GM21786 (cell line): ENCODE data around the gene USP43.
"Not testable (repeated sequence)": the region's sequence is repeated elsewhere in the genome, so short reads cannot be mapped to it uniquely, and the experiment has no call there.

Source experiments
- ATAC-seq: cut with Tn5 transposase; IDR thresholded peaks from one replicate; pipeline ENCODE4 v1.9.1; 2021; ENCODE audit not compliant: unreplicated experiment

Gene USP43

GRCh38 chr17:9644910-9645751, at the start of gene USP43:
Gene USP43 (plus strand): TSS chr17:9645517. CDS start chr17:9645633, 116 bp downstream.
- no peak for ATAC-seq

GRCh38 chr17:9597638-9598037, 47.7 kb upstream of the USP43 start:
- not testable (repeated sequence) for ATAC-seq

- ATAC-seq: no peak
Measured at GRCh38 chr17:9598661-9599060, 46.7 kb upstream of the USP43 start.

GRCh38 chr17:9604583-9604982, 40.7 kb upstream of the USP43 start:
- not testable (repeated sequence) for ATAC-seq

DNA sequence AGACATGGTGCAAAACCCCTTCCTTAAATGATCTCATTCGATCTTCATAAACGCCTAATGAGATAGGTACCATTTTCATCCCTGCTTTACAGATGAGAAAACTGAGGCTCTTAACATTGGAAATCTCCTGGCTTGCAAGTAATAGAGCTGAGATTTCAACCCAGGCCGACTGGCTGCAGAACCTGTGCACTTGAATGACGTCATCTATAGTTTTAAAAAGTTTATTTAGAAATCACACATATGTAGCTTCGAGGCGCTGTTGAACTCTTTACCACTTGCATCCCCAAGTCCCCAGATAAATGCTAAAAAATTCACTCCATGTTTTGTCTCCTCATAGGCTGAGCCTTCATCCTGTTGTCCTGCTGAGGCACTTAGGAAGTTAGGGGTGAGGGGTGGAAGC, 38.9 kb upstream of the USP43 start:
- ATAC-seq: no peak

DNA sequence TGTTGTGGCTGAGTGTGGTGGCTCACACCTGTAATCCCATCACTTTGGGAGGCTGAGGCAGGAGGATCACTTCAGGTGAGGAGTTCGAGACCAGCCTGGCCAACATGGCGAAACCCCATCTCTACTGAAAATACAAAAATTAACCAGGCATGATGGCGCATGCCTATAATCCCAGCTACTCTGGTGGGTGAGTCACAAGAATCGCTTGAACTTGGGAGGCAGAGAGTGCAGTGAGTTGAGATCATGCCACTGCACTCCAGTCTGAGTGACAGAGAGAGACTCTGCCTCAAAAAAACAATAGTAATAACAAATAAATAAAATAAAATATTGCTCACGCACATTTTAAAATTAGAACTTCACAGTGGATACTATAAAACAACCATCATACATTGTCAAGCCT, 38.3 kb upstream of the USP43 start:
- not testable (repeated sequence) for ATAC-seq

DNA sequence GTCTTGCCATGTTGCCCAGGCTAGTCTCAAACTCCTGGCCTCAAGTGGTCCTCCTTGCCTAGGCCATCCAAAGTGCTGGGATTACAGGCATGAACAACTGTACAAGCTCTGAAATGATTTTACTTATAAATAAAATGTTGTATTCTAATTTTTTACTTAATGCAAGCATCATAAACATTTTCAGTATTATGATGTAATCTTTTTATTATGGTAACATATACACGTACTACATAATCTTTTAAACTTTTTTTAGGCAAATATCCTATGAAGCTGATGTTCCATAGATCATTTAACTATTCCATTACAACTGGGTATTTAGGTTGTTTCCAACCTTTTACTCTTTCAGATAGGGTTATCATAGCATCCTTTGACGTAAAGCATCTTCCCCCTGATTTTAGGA, 33.8 kb upstream of the USP43 start:
- ATAC-seq: no peak

DNA sequence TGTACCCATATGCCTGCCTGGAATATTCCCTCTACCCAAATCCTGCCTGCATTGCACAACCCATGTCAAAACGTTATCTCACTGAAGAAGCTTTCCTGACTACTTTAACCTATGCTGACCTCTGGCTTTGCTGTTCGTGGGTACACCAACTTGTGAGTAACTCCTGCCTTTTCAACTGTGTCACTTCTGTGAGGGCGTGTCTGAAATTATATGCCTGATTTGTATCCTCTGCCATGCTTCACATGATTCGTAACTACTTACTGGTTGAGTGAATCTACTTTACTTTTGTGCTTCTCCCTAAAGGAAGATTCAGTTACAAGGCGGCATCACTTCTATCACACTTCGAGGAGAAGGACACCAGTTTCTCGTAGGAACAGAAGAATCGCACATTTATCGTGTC, 33.3 kb upstream of the USP43 start:
- ATAC-seq: no peak

GRCh38 chr17:9615486-9615885, 29.8 kb upstream of the USP43 start:
- ATAC-seq: no peak

DNA sequence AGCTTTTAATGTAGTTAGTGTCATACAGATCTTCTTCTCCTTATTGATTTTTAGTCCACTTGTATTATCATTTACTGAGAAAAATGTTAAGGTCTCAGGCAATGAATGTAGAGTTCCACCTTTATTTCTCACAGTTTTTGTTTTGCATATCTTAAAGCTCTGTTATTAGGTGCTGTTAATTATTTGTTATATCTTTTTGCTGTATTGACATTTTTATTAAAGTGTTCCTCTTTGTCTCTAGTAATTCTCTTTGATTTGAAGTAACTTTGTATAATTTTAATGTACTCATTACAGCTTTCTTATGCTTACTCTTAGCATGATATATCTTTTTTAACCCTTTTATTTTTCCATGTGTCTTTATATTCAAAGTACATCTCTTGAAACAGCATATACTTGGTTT, 22.4 kb upstream of the USP43 start:
- no peak for ATAC-seq

DNA sequence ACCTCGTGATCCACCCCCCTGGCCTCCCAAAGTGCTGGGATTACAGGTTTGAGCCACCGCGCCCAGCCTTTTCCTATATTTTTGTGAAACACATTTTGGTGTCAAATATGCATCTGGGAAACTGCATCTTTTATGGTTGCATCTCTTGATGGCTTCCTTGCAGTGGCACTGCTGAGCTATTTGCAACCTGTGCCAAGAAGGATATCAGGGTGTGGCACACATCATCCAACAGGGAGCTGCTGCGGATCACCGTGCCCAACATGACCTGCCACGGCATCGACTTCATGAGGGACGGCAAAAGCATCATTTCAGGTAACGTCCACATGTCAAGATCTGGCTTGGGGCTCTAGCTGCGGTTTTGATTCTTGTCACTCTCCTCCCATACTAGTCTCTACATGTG, 16.8 kb upstream of the USP43 start:
- ATAC-seq: no peak

DNA sequence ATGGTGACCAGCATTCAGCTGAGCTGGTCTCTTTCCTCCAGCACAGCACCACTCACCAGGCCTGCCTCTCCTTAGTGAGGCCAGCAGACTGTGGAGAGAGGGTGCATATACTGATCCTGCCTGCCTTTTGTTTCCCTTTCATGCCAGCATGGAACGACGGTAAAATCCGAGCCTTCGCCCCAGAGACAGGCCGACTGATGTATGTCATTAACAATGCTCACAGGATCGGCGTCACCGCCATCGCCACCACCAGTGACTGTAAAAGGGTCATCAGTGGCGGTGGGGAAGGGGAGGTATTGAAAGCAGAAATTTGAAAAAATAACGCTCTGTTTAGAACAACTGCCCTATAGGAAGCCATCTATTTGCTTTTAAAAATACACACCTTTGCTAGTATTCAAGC, 12.6 kb upstream of the USP43 start:
- no peak for ATAC-seq

DNA sequence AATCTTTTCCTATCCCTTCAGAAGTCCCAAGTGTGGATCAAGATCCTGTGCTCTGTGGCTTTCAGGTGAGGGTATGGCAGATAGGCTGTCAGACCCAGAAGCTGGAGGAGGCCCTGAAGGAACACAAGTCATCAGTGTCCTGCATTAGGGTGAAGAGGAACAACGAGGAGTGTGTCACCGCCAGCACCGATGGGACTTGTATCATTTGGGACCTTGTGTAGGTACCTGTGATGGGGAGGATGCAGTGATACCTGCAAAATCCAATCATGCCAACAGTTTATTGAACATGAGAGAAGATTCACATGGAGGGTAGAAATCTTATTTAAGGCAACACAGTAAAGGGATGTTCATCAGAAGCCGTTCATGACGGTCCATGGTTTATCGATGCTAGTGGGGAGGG, 10.0 kb upstream of the USP43 start:
- no peak for ATAC-seq

DNA sequence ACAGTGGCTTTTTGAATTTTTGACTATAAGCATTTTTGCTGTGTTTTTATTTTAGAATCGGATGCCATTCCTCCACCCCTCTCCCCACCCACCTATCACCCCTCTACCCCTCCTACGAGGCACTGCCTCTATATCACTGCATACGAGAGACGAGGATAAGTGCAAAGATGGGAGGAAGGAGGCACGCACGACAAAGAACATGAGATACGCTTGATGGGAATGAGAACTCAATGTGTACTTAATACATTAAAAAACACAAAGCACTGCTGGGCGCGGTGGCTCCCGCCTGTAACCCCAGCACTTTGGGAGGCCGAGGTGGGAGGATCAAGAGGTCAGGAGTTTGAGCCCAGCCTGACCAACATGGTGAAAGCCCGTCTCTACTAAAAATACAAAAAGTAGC, 8.8 kb upstream of the USP43 start:
- no peak for ATAC-seq

DNA sequence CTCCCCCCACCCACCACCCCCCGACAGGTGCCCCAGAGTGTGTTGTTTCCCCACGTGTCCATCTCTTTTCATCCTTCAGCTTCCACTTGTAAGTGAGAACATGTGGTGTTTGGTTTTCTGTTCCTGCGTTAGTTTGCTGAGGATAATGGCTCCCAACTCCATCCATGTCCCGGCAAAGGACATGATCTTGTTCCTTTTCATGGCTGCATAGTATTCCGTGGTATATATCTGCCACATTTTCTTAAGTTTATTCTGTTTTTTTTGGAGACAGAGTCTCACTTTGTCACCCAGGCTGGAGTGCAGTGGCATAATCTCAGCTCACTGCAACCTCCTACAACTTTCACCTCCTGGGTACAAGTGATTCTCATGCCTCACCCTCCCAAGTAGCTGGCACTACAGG, 4.9 kb upstream of the USP43 start:
- not testable (repeated sequence) for ATAC-seq

GRCh38 chr17:9643611-9644010, 1.7 kb upstream of the USP43 start:
- ATAC-seq: no peak

- no peak for ATAC-seq
Measured at GRCh38 chr17:9645851-9646545, 681 bp downstream of the USP43 start.

GRCh38 chr17:9646546-9646885, 1.2 kb downstream of the USP43 start:
- ATAC-seq: no peak

- no peak for ATAC-seq
Measured at GRCh38 chr17:9647014-9647413, 1.7 kb downstream of the USP43 start.

GRCh38 chr17:9648521-9649110, 3.3 kb downstream of the USP43 start:
- ATAC-seq: no peak

- ATAC-seq: no peak
Measured at GRCh38 chr17:9658593-9659211, 13.4 kb downstream of the USP43 start.

GRCh38 chr17:9661027-9661426, 15.7 kb downstream of the USP43 start:
- no peak for ATAC-seq
